H1 (cell line): ENCODE measurements around the gene BTBD16. TPM values are rescaled to one million over a fixed set of nuclear protein-coding genes. Genes with fewer than 3 reads are reported as not detected.

ENCODE experiments used
- CBX8 ChIP-seq: fragments of 300-800, 300-1000 bp; sonication (generic); IDR thresholded peaks from 2 replicates; pipeline ENCODE4 v1.7.1; 2016; ENCODE audit warnings: low read depth, low read length, borderline replicate concordance
- CREB1 ChIP-seq: IDR thresholded peaks from 2 replicates; pipeline ENCODE4 v1.6.1; 2012; ENCODE audit warnings: inconsistent platforms
- polyA plus RNA-seq, 7 experiments: library from polyadenylated mRNA; depleted of rRNA in 3 of 7; stranded (reverse) in 5 of 7; unstranded in 2 of 7; fragments of >200 nt in 5 of 7; fragments of 200-250 nt in 2 of 7; gene quantifications; 1 replicate in 5 of 7; 2 replicates in 1 of 7; 4 replicates in 1 of 7; pipeline versions ENCODE4 v1.2.1 to v1.2.3, GENCODE V29; 2011 to 2013; ENCODE audit warnings: missing spikeins in 2 of 7, mixed read lengths in 2 of 7
- total RNA-seq: library from RNA; stranded (reverse); fragmentation: NEBNext Ultra II Directional; extraction: Animal tissue kit (Norgen Biotek cat#: 25700); gene quantifications from 2 replicates; pipeline ENCODE4 v1.2.1, GENCODE V29; 2021

BTBD16 gene
- total and polyA plus RNA-seq, 2 of the 8 experiments (the other 6 are each of a cell fraction or from before 2014, with no cell fraction given): 0.05 TPM; not detected in 1

GRCh38 chr10:122299423-122300075 lies 28.5 kb downstream of the BTBD16 start (continued):
- no peak for TF ChIP-seq CBX8
- no peak for TF ChIP-seq CREB1
